ENCODE data around the gene UFSP2.

DNA sequence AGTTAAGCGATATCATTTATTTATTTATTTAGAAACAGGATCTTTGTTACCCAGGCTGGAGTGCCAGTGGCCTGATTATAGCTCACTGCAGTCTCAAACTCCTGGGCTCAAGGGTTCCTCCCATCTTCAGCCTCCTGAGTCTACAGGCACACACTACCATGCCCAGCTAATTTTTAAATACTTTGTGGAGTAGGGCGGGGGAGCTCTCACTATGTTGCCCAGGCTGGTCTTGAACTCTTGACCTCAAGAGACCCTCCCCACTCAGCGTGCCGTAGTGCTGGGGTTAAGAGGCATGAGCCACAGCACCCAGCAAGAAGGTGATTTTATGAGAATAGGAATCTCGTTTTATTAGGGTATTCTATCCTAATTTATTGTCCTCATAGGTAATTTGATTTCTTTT is 3.9 kb upstream of the UFSP2 start:
- TF ChIP-seq, protein P1, sequence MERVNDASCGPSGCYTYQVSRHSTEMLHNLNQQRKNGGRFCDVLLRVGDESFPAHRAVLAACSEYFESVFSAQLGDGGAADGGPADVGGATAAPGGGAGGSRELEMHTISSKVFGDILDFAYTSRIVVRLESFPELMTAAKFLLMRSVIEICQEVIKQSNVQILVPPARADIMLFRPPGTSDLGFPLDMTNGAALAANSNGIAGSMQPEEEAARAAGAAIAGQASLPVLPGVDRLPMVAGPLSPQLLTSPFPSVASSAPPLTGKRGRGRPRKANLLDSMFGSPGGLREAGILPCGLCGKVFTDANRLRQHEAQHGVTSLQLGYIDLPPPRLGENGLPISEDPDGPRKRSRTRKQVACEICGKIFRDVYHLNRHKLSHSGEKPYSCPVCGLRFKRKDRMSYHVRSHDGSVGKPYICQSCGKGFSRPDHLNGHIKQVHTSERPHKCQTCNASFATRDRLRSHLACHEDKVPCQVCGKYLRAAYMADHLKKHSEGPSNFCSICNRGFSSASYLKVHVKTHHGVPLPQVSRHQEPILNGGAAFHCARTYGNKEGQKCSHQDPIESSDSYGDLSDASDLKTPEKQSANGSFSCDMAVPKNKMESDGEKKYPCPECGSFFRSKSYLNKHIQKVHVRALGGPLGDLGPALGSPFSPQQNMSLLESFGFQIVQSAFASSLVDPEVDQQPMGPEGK (CRISPR knock-in tag; IDR thresholded peaks at IDR 0.05; ENCODE audit: borderline replicate concordance) = no peak
- TF ChIP-seq RARB (CRISPR knock-in tag; IDR thresholded peaks at IDR 0.05) (no peak), SNAI2 (CRISPR knock-in tag; IDR thresholded peaks at IDR 0.05) (no peak), TOX (CRISPR knock-in tag; IDR thresholded peaks at IDR 0.05; ENCODE audit: borderline replicate concordance) (no peak), ZFP3 (CRISPR knock-in tag; IDR thresholded peaks at IDR 0.05) (no peak), ZC3H10 (CRISPR knock-in tag; IDR thresholded peaks at IDR 0.05) (no peak), ZFP30 (CRISPR knock-in tag; IDR thresholded peaks at IDR 0.05) (no peak), BACH2 (CRISPR knock-in tag; IDR thresholded peaks at IDR 0.05; ENCODE audit: borderline replicate concordance) (no peak), ARNTL (CRISPR knock-in tag; IDR thresholded peaks at IDR 0.05; ENCODE audit: borderline replicate concordance, low read depth) (no peak), PPARA (CRISPR knock-in tag; IDR thresholded peaks at IDR 0.05; ENCODE audit: borderline replicate concordance) (no peak)
- TF ChIP-seq, protein P2, sequence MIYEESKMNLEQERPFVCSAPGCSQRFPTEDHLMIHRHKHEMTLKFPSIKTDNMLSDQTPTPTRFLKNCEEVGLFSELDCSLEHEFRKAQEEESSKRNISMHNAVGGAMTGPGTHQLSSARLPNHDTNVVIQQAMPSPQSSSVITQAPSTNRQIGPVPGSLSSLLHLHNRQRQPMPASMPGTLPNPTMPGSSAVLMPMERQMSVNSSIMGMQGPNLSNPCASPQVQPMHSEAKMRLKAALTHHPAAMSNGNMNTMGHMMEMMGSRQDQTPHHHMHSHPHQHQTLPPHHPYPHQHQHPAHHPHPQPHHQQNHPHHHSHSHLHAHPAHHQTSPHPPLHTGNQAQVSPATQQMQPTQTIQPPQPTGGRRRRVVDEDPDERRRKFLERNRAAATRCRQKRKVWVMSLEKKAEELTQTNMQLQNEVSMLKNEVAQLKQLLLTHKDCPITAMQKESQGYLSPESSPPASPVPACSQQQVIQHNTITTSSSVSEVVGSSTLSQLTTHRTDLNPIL (CRISPR knock-in tag; IDR thresholded peaks at IDR 0.05; ENCODE audit: low read depth) = no peak

All from SK-N-SH treated with all-trans-retinoic acid at 6 μM for 48 hours (cell line).